Liver (tissue), 3 donors: ENCODE measurements around the gene TOR1AIP1.

Experiments
- GABPA ChIP-seq, 2 donors: IDR thresholded peaks in 1 of 2; conservative IDR thresholded peaks in 1 of 2; 2 replicates each; pipeline ENCODE4 v1.6.1; 2016; ENCODE audit warnings: antibody characterized with exemption in 2 of 2, mild to moderate bottlenecking in 1 of 2, moderate library complexity in 1 of 2
- SP1 ChIP-seq: IDR thresholded peaks from 2 replicates; pipeline ENCODE4 v1.6.1; 2018; ENCODE audit warnings: antibody characterized with exemption, mild to moderate bottlenecking
- TF ChIP-seq, protein P1 (sequence below): fragments of 150-350 bp; IDR thresholded peaks from 2 replicates; pipeline ENCODE4 v1.5.1; 2017; ENCODE audit warnings: improper control_type of control experiment, low read depth, low read length; ENCODE audit not compliant: missing input control
- TF ChIP-seq, protein P2 (sequence below): IDR thresholded peaks from 2 replicates; pipeline ENCODE4 v1.6.1; 2016; ENCODE audit warnings: antibody characterized with exemption, mild to moderate bottlenecking
- TF ChIP-seq, protein P3 (sequence below): IDR thresholded peaks from 2 replicates; pipeline ENCODE4 v1.6.1; 2016; ENCODE audit warnings: antibody characterized with exemption
- donor health status: healthy.
- donor health status: healthy.

DNA sequence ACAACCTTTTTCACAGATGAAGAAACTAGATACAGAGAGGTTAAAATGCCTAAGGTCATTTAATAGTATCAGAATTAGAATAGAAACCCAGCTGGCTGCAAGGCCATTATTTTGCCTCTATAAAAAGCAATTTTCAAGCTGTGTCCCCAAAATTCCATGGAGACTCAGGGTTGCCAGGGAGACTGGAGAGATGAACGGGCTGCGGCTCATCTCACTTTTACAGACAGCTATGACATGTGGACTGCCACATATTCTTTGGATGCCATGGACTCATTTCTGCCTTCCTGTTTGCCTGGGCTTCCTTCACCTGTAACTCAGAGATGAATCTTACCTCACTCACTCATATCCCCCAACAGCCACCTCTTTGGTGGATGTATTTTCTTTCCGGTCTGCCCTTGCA is 21.4 kb upstream of the TOR1AIP1 start:
- TF ChIP-seq SP1 (no peak), GABPA (IDR thresholded peaks at IDR 0.05 in 1 of 2, conservative IDR thresholded peaks at IDR 0.05 in 1 of 2) (no peak)
- TF ChIP-seq, protein P1, sequence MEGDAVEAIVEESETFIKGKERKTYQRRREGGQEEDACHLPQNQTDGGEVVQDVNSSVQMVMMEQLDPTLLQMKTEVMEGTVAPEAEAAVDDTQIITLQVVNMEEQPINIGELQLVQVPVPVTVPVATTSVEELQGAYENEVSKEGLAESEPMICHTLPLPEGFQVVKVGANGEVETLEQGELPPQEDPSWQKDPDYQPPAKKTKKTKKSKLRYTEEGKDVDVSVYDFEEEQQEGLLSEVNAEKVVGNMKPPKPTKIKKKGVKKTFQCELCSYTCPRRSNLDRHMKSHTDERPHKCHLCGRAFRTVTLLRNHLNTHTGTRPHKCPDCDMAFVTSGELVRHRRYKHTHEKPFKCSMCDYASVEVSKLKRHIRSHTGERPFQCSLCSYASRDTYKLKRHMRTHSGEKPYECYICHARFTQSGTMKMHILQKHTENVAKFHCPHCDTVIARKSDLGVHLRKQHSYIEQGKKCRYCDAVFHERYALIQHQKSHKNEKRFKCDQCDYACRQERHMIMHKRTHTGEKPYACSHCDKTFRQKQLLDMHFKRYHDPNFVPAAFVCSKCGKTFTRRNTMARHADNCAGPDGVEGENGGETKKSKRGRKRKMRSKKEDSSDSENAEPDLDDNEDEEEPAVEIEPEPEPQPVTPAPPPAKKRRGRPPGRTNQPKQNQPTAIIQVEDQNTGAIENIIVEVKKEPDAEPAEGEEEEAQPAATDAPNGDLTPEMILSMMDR, result no peak
- TF ChIP-seq, protein P2, sequence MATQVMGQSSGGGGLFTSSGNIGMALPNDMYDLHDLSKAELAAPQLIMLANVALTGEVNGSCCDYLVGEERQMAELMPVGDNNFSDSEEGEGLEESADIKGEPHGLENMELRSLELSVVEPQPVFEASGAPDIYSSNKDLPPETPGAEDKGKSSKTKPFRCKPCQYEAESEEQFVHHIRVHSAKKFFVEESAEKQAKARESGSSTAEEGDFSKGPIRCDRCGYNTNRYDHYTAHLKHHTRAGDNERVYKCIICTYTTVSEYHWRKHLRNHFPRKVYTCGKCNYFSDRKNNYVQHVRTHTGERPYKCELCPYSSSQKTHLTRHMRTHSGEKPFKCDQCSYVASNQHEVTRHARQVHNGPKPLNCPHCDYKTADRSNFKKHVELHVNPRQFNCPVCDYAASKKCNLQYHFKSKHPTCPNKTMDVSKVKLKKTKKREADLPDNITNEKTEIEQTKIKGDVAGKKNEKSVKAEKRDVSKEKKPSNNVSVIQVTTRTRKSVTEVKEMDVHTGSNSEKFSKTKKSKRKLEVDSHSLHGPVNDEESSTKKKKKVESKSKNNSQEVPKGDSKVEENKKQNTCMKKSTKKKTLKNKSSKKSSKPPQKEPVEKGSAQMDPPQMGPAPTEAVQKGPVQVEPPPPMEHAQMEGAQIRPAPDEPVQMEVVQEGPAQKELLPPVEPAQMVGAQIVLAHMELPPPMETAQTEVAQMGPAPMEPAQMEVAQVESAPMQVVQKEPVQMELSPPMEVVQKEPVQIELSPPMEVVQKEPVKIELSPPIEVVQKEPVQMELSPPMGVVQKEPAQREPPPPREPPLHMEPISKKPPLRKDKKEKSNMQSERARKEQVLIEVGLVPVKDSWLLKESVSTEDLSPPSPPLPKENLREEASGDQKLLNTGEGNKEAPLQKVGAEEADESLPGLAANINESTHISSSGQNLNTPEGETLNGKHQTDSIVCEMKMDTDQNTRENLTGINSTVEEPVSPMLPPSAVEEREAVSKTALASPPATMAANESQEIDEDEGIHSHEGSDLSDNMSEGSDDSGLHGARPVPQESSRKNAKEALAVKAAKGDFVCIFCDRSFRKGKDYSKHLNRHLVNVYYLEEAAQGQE, result no peak
- TF ChIP-seq, protein P3, sequence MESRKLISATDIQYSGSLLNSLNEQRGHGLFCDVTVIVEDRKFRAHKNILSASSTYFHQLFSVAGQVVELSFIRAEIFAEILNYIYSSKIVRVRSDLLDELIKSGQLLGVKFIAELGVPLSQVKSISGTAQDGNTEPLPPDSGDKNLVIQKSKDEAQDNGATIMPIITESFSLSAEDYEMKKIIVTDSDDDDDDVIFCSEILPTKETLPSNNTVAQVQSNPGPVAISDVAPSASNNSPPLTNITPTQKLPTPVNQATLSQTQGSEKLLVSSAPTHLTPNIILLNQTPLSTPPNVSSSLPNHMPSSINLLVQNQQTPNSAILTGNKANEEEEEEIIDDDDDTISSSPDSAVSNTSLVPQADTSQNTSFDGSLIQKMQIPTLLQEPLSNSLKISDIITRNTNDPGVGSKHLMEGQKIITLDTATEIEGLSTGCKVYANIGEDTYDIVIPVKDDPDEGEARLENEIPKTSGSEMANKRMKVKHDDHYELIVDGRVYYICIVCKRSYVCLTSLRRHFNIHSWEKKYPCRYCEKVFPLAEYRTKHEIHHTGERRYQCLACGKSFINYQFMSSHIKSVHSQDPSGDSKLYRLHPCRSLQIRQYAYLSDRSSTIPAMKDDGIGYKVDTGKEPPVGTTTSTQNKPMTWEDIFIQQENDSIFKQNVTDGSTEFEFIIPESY, result no peak
